ENCODE data around the gene MX2.

DNA sequence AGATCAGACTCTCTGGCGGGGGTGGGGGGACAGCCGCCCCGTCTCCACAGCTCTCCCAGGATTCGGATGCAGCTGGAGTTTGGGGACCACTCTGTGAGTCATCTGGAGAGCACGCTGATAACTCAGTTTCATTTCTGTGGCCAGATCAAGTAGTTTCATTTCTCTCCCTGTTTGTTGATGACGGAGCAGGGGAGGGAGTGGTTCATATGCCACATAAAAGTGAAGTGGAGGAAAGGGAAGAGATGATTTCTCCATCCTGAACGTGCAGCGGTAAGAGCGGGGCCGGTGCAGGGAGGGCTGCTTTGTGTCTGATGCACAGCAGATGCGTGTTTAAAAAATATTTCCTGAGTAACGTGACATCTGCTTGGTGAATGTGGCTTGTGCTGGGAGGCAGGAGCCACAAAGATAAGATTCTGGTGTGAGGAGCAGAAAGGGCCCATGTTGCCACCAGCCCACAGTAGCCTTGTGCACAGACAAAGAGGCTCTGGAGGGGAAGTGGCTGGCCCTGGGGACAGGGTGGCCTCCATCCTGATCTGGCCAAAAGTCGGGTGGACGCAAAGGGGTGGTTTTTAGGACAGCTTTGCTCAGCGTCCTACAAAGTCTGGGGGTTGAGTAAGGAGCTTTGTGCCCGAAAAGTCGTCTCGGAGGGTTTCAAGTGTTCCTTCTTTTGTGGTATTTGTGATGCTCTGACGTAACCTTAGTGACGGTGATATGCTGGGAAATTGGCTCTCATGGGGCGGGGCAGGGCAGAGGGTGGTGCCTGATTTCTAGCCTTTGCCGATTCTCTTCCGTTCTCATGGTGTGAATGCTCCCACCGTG is at the start of gene MX2:
- TF ChIP-seq, protein P1, sequence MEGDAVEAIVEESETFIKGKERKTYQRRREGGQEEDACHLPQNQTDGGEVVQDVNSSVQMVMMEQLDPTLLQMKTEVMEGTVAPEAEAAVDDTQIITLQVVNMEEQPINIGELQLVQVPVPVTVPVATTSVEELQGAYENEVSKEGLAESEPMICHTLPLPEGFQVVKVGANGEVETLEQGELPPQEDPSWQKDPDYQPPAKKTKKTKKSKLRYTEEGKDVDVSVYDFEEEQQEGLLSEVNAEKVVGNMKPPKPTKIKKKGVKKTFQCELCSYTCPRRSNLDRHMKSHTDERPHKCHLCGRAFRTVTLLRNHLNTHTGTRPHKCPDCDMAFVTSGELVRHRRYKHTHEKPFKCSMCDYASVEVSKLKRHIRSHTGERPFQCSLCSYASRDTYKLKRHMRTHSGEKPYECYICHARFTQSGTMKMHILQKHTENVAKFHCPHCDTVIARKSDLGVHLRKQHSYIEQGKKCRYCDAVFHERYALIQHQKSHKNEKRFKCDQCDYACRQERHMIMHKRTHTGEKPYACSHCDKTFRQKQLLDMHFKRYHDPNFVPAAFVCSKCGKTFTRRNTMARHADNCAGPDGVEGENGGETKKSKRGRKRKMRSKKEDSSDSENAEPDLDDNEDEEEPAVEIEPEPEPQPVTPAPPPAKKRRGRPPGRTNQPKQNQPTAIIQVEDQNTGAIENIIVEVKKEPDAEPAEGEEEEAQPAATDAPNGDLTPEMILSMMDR (conservative IDR thresholded peaks at IDR 0.05; ENCODE audit: low read depth, low read length): no peak
- no peak for TF ChIP-seq EZH2 (IDR thresholded peaks at IDR 0.05; ENCODE audit: low read length, unreplicated experiment)
